CD14-positive monocyte (primary cell): Measurements from ENCODE around the gene PARK7. TPM values are rescaled to one million over a fixed set of nuclear protein-coding genes. Genes with fewer than 3 reads are reported as not detected.

Experiments
- DNase-seq, 3 donors: peaks; one replicate each; pipeline ENCODE4 v3.0.0-alpha.2; 2011 to 2022
- H2AFZ ChIP-seq: 2 replicates; pipeline ENCODE4 v1.6.0; 2012; ENCODE audit warnings: mild to moderate bottlenecking, low read depth, low read length, inconsistent platforms; ENCODE audit not compliant: insufficient read depth, poor library complexity, severe bottlenecking
- H3K27ac ChIP-seq, 2 donors: 1 replicate in 1 of 2; 2 replicates in 1 of 2; pipeline ENCODE4 v1.5.1; 2012 to 2013; ENCODE audit warnings: low read length in 2 of 2, control low read depth in 1 of 2, inconsistent platforms in 1 of 2, low read depth in 1 of 2, mild to moderate bottlenecking in 1 of 2
- H3K27me3 ChIP-seq, 2 donors: one replicate each; pipeline versions ENCODE4 v1.6.0 to v1.6.1; 2011 to 2013; ENCODE audit warnings: low read length in 2 of 2; ENCODE audit not compliant: control insufficient read depth in 2 of 2, insufficient read depth in 2 of 2
- H3K36me3 ChIP-seq, 2 donors: replicated peaks in 1 of 2; 1 replicate in 1 of 2; 2 replicates in 1 of 2; pipeline versions ENCODE4 v1.5.1 to v1.6.1; 2012 to 2013; ENCODE audit warnings: low read length in 2 of 2, control low read depth in 1 of 2, inconsistent platforms in 1 of 2, mild to moderate bottlenecking in 1 of 2; ENCODE audit not compliant: insufficient read depth in 2 of 2, control insufficient read depth in 1 of 2
- H3K4me1 ChIP-seq, 2 donors: 1 replicate in 1 of 2; 2 replicates in 1 of 2; pipeline versions ENCODE4 v1.5.1 to v1.6.1; 2012 to 2013; ENCODE audit warnings: low read length in 2 of 2, control low read depth in 1 of 2, inconsistent platforms in 1 of 2, mild to moderate bottlenecking in 1 of 2, moderate library complexity in 1 of 2; ENCODE audit not compliant: insufficient read depth in 2 of 2, control insufficient read depth in 1 of 2
- H3K4me2 ChIP-seq: replicated peaks from 2 replicates; pipeline ENCODE3; 2012; ENCODE audit warnings: low read length, moderate library complexity, mild to moderate bottlenecking; ENCODE audit not compliant: poor library complexity, severe bottlenecking; ENCODE audit errors: extremely low read depth
- H3K4me3 ChIP-seq, 3 experiments: fragments of 200-600 bp in 1 of 3; sonication (generic) in 1 of 3; replicated peaks in 1 of 3; 1 replicate in 2 of 3; 2 replicates in 1 of 3; pipeline ENCODE4 v1.5.1; 2011 to 2013; ENCODE audit warnings: low read length in 3 of 3, mild to moderate bottlenecking in 3 of 3, control low read depth in 2 of 3, low read depth in 2 of 3, inconsistent platforms in 1 of 3, moderate library complexity in 1 of 3
- H3K79me2 ChIP-seq: 2 replicates; pipeline ENCODE4 v1.6.0; 2012; ENCODE audit warnings: mild to moderate bottlenecking, control low read depth, inconsistent platforms, low read length, moderate library complexity; ENCODE audit not compliant: insufficient read depth
- H3K9ac ChIP-seq: 2 replicates; pipeline ENCODE4 v1.6.0; 2017; ENCODE audit warnings: low read length, mild to moderate bottlenecking; ENCODE audit not compliant: insufficient read depth, poor library complexity, severe bottlenecking
- H3K9me3 ChIP-seq, 2 donors: replicated peaks in 1 of 2; 1 replicate in 1 of 2; 2 replicates in 1 of 2; pipeline versions ENCODE4 v1.5.1 to v1.6.1; 2012 to 2013; ENCODE audit warnings: low read length in 2 of 2, control low read depth in 1 of 2; ENCODE audit not compliant: control insufficient read depth in 1 of 2, insufficient read depth in 1 of 2
- H4K20me1 ChIP-seq: 2 replicates; pipeline ENCODE4 v1.6.0; 2012; ENCODE audit warnings: mild to moderate bottlenecking, low read length, control low read depth, moderate library complexity; ENCODE audit not compliant: insufficient read depth
- H3K27ac Mint-ChIP-seq, 7 donors: one replicate each; pipeline ENCODE4 v1.8.0; 2020; ENCODE audit warnings: mild to moderate bottlenecking in 7 of 7, mixed read lengths in 7 of 7, moderate library complexity in 6 of 7, inconsistent platforms in 2 of 7
- H3K27me3 Mint-ChIP-seq, 3 donors: one replicate each; pipeline ENCODE4 v1.8.0; 2021 to 2022; ENCODE audit warnings: low read depth in 3 of 3, mild to moderate bottlenecking in 3 of 3, mixed read lengths in 3 of 3, moderate library complexity in 3 of 3, inconsistent platforms in 1 of 3
- H3K36me3 Mint-ChIP-seq, 2 donors: one replicate each; pipeline ENCODE4 v1.8.0; 2020; ENCODE audit warnings: mixed read lengths in 2 of 2, inconsistent platforms in 1 of 2, mild to moderate bottlenecking in 1 of 2
- H3K4me1 Mint-ChIP-seq: one replicate; pipeline ENCODE4 v1.8.0; 2020; ENCODE audit warnings: mild to moderate bottlenecking, mixed read lengths
- H3K4me3 Mint-ChIP-seq, 2 donors: one replicate each; pipeline ENCODE4 v1.8.0; 2020; ENCODE audit warnings: mild to moderate bottlenecking in 2 of 2, mixed read lengths in 2 of 2, moderate library complexity in 1 of 2
- H3K9me3 Mint-ChIP-seq, 7 donors: one replicate each; pipeline ENCODE4 v1.8.0; 2020 to 2022; ENCODE audit warnings: mixed read lengths in 7 of 7, mild to moderate bottlenecking in 6 of 7, moderate library complexity in 6 of 7, inconsistent platforms in 2 of 7
- CTCF ChIP-seq: fragments of 200-600 bp; IDR thresholded peaks from one replicate; pipeline ENCODE4 v1.8.0; 2022; ENCODE audit warnings: antibody characterized with exemption, mild to moderate bottlenecking
- WGBS: methylation state at CpG from one replicate; pipeline ENCODE4 v1.1.5; 2013; ENCODE audit warnings: missing lambda C conversion rate; ENCODE audit not compliant: insufficient coverage; 5-methylcytosine and 5-hydroxymethylcytosine counted together
- intact Hi-C, 2 donors: fragments of 100-400 bp; cut with micrococcal nuclease; formaldehyde crosslinking; loops; one replicate each; pipeline versions ENCODE4 v1.15.0 to v1.15.1; 2023
- polyA plus RNA-seq, 3 donors: library from polyadenylated mRNA; depleted of rRNA in 1 of 3; unstranded in 2 of 3; stranded (reverse) in 1 of 3; fragments of 300-500 nt in 2 of 3; fragments of >200 nt in 1 of 3; fragmentation: Illumina TruSeq in 2 of 3; gene quantifications; 1 replicate in 2 of 3; 2 replicates in 1 of 3; pipeline ENCODE4 v1.2.3, GENCODE V29; 2012 to 2021

PARK7 gene
- polyA plus RNA-seq, 3 donors, result 116 to 391 (median 353) TPM

- H3K4me2 ChIP-seq, result no peak overlapping the region
- Mint-ChIP-seq H3K4me1 (peaks cover 15% of the 10 kb centered on the region), H3K4me3 (no peak overlapping the region), H3K36me3 (peaks cover 21 to 27% of the 10 kb centered on the region in 2 donors), H3K9me3 (peaks cover 0 to 5% (median 2%) of the 10 kb centered on the region in 7 donors), H3K27me3 (peaks cover 0 to 7% (median 0%) of the 10 kb centered on the region in 3 donors), H3K27ac (peak overlapping the region in 2 of 7 donors; percentile 57 to 81)
- no peak overlapping the region for H2AFZ ChIP-seq
- peaks cover 14 to 18% of the 10 kb centered on the region in 2 donors for H3K4me1 ChIP-seq
- no peak for TF ChIP-seq CTCF
- no peak overlapping the region for H3K4me3 ChIP-seq
- no peaks in the 10 kb centered on the region for H3K9me3 ChIP-seq
- DNase-seq, result no peak
- no peaks in the 10 kb centered on the region for H3K27me3 ChIP-seq
- peaks cover under 1 to 23% of the 10 kb centered on the region in 2 donors for H3K36me3 ChIP-seq
- no peaks in the 10 kb centered on the region for H4K20me1 ChIP-seq
- WGBS, result no CpG with 5 or more reads among the region's 4 CpGs
- H3K27ac ChIP-seq, result no peak overlapping the region
- intact Hi-C loops, result no loop called here
- H3K9ac ChIP-seq, result no peak overlapping the region
- H3K79me2 ChIP-seq, result no peaks in the 10 kb centered on the region
Measured at GRCh38 chr1:7992885-7993284, 31.4 kb downstream of the PARK7 start.

GRCh38 chr1:7993593-7994479, 32.3 kb downstream of the PARK7 start:
- H3K4me1 Mint-ChIP-seq, result peaks cover 15% of the 10 kb centered on the region
- Histone ChIP-seq H3K9ac (no peak overlapping the region), H3K79me2 (no peaks in the 10 kb centered on the region), H3K27ac (peak overlapping the region; percentile 34 to 66), H3K4me1 (peaks cover 14 to 18% of the 10 kb centered on the region in 2 donors), H3K4me3 (peak overlapping the region in 1 of 3 experiments; percentile 27), H4K20me1 (no peaks in the 10 kb centered on the region), H3K4me2 (peak overlapping the region; percentile 36), H3K36me3 (peaks cover 0 to 17% of the 10 kb centered on the region in 2 donors), H2AFZ (peak overlapping the region; percentile 12), H3K27me3 (no peaks in the 10 kb centered on the region), H3K9me3 (no peaks in the 10 kb centered on the region)
- peaks cover 0 to 7% (median 0%) of the 10 kb centered on the region in 3 donors for H3K27me3 Mint-ChIP-seq
- peak; percentile 38 to 66 (median 60) for DNase-seq
- H3K4me3 Mint-ChIP-seq, result peak overlapping the region in 1 of 2 donors; percentile 63
- H3K9me3 Mint-ChIP-seq, result peaks cover 0 to 6% (median 2%) of the 10 kb centered on the region in 7 donors
- H3K36me3 Mint-ChIP-seq, result peaks cover 21 to 25% of the 10 kb centered on the region in 2 donors
- WGBS, result 87% methylated on average over 7 of the region's 19 CpGs
- intact Hi-C loops, result no loop called here
- H3K27ac Mint-ChIP-seq, result peak overlapping the region; percentile 1 to 90 (median 81)
- TF ChIP-seq CTCF, result no peak
